NCI-H82 (cell line): ENCODE measurements around the gene TMTC2.

Source experiments
- DNase-seq: peaks from one replicate; lab custom pipeline; 2025; lab: John Stamatoyannopoulos, UW

Gene TMTC2

DNA sequence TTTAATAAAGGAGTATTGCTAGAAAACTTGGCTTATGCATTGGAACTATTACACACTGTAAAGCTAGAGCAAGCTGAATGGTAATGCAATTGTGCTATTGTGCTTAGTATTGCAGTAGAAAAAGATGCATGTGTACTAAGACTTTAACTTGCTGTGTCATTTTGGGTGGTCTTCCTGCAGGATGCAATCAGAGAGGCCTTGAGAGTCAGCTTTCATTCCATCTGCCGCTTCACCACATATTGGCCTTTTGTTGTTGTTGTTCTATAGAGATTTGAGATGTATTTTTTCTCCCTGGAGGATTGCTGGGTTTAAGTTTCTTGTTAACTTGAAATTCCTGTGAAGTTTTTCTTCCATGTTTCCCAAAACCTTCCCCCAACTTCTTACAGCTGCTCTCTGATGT is 449.7 kb downstream of the TMTC2 start:
- no peak for DNase-seq

DNA sequence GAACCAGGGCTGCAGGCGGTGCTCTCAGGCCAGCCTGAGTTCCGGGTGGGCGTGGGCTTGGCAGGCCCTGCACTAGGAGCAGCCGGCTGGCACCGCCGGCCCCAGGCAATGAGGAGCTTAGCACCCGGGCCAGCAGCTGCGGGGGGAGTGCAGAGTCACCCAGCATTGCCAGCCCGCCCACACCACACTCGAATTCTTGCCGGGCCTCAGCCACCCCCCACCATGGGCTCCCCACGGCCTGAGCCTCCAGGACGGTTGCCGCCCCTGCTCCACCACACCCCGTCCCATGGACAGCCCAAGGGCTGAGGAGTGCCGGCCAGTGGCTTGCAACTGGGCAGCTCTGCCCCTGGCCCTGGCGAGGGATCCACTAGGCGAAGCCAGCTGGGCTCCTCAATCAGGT is 453.4 kb downstream of the TMTC2 start:
- DNase-seq: no peak

DNA sequence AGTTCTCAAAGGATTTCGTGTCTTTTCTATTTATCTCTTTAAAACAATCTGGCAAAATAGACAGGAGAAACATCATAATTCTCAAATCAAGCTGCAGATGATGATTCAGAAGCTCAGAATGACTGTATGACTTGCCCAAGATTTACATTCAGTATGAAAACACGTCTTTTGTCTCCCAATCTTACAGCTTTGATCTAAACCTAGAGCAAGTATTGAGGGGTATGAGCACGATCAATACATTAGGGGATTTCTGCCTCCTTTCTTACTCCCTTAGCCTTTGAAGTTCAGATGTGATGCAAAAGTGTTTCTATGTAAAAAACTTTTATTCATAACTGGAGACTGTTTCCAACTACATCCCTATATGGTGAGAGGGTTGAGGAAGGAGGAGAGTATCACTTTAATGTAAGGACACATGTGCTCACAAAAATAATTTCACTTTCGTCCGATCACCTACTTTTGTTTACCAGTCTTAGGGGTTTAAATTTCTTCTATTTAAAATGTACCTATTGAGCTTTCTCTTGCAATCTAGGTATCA is 454.8 kb downstream of the TMTC2 start:
- DNase-seq: no peak

DNA sequence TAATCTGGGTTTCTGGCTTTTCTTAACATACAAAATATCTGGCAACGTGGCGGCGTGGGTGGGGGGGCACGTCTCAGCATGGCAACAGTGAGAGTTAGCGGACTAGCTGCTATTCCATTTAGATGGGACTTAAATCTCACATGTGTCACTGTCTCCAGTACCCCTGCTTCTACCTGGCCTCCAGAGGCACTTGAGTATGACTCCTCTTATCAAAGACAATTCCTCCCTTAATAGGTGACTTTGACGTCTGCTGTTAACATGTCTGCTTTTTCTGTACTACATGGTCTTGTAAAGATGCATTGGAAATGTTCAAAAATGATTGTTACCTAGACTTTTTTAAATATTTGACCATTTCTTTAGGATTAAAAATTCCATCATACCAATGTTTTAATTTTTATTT is 456.2 kb downstream of the TMTC2 start:
- DNase-seq: no peak

DNA sequence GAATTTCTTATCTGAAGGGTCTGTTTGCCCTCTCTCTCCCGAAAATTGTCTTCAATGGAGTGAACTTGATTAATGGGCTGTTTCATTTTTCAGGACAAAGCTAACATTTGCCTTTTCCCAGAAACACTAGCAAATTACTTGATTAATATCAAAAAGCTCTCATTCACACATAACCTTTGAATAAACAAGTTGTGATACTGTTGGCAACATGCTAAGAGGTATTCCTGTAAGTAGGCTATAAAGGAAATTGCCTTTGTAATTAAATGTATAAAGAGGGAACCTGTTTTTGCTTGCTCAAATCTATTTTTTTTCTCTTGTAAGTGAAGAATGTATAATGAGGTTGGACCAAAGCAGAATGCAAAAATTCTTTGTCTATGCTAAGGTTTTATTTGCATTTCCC is 457.2 kb downstream of the TMTC2 start:
- no peak for DNase-seq

DNA sequence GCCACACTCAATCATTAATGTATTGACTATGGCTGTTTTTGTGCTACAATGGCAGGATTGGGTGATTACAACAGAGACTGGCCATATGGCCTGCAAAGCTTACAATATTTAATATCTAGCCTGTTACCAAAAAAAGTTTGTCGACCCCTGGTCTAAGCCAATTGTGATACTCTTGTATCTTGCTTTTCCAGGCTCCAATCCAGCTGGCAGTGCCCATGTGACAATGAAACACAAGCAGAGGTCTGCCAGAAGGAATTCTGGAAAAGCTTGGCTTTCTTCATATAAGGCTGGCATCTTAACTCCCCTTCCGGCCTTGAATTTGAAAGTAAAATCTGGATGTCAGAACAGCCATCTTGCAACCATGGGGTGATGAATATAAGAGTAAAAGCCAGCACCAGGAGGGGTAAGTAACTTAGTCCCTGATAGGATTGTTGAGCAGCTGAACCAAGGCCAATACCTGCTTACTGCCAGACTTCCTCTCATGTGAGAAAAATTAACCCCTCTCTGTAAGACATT is 458.7 kb downstream of the TMTC2 start:
- no peak for DNase-seq

DNA sequence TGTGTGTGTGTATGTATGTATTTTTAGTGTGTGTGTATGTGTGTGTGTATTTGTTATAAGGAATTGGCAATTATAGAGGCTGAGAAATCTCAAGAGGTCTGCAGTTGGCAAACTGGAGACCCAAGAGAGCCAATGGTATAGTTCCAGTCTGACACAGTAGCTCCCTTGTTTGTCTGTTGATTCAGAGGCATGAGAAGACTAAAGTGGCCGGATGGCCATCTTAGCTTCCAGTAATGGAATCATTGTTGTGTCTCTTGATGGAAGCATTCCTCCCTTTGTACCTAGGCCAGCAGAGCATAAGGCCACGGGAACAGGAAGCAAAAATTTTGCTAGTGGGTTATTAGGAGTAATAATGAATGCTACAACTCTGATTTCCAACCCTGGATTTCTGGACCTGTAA is 460.6 kb downstream of the TMTC2 start:
- DNase-seq: no peak

DNA sequence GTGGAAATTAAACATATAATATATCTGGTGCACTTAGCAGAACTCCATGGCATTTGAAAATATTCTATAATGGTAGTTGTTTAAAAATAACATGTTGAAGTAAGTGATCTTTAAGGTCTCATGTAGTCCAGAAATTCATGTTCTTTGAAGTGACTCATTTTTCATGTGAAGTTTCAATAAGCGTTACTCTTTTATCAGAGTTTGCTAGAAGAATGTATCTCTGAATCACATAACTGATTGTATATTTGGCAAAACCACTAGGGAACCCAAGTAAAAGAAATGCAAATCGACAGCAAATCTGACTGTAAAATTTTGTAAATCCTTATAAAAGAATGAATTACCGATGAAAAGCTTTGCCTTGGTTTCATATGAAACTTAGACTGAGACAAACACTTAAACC is 463.3 kb downstream of the TMTC2 start:
- DNase-seq: no peak

DNA sequence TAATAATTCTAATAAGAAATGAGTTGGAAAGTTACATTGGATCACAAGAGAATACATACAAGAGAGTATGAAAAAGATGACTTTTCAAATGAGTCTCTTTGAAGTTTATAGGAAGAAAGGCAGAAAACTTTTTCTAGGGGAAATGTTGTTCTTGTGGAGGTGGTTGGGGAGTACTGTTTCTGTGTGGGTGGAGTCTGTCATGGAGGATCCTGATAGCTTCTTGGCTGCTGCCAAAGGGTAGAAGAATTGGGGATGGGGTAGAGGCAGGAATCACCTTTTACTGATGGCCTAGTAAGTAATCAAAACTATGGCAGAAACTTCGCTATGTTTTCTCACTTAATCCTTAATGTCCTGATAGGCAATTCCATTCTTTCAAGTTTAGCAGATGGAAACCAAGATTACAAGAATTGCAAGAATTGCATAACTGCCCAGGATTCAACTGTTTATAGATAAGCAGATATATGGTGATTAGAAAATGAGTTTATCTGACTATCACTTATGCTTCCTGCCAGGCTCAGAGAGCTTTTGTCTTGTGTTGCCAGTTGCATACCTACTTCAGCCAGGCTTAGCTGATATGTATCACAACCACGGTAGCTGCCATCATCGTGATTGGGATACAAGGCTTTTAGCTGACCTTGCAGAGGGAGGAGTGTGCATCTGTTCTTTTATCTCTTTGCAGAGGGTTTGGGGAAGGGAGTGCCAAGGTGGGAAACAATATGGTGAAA is 463.9 kb downstream of the TMTC2 start:
- DNase-seq: no peak

DNA sequence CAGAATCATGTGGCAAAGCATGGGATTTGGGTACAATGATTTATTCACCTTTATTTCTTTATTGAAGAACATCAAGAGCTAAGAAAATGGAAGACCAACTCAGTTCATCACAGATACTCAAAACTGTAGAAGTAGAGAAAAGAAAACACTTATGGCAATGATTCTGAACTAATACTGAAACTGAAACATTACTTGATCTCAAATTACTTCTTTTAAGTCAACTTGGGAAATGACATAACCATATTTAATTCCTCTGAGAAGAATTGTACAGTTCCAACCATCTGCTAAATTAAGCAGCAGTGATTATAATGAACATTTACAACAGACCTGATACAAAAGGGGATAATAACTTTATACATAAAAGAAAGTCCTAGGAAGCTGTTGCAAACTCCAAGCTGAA is 466.5 kb downstream of the TMTC2 start:
- DNase-seq: no peak

DNA sequence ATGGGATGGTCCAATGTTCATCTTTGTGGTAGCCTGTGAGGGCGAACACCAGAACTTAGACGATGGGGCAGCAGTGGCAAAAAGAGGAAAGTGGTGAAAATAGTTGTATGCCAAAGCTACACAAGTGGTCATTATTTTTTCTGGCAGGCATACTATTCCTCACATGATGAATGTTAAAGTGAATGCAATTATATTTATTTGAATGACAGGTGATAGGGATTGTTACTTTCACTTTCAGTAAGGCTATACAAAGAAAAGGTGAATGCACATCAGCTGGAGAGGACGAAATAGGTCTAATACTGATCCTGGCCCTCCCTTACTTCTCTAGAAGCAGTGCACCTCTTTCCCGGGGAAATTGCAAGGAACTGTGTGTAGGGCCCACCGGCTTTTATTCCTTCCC is 470.1 kb downstream of the TMTC2 start:
- no peak for DNase-seq

DNA sequence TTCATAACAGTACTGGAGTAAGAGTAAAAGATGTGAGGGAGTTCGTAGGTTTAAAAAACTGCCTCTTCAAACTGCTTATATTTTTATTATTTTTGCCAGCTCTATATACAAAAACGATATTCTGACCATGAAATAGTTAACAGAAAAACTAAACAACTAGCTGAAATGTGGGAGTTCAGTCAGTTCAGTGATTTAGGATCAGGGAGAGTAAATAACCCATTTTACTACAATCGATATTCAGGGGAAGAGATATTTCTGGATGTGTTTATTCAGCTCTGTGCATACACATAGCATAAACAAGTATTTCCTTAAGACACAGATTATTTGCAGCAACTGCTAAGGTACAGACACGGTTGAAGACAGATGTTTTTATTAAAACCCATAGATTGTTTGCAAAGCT is 470.9 kb downstream of the TMTC2 start:
- DNase-seq: no peak

DNA sequence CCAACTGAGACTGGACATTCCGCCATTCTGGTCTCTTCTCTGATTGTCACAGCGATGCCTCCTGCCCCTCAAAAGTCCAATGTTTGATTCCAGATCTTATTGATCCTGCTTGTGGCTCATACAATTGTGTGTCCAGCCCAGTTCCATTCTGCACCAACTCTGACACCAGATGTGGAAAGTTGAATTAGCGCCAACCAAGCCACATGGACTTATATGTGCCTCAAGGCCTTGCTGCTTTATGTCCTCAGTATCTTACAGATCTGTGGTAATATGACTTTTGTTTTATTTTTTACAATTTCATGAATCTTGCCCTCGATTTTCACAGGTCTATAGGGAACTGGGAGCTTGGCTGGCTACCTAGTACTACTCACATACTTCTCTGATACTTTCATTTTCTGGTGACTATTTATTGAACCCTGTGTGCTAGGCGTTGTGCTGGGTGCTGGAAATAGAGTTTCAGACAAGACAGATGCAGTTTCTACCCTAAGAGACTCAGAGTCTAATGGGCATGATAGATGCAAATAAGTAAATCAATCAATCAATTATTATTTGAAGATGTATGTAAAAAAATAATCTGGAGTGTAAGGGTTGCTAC is 472.0 kb downstream of the TMTC2 start:
- no peak for DNase-seq

DNA sequence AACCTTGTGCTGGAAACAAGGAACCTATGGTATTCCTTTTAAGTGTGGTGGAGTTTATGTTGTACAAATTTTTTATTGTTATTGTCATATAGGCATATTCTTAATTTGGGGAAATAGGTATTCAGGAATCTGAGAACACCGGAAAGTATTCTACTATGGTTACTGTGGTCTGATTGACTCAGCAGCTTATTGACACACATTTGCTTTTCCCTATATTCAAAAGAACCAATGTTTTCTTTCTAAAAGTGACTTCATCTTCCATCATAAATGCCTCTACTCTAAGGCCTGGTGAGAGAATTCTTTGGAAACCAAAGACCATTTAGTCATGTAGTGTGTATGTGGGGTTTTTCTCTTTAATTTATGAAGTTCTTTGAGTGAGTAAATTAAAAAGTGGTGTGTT is 474.8 kb downstream of the TMTC2 start:
- DNase-seq: no peak

DNA sequence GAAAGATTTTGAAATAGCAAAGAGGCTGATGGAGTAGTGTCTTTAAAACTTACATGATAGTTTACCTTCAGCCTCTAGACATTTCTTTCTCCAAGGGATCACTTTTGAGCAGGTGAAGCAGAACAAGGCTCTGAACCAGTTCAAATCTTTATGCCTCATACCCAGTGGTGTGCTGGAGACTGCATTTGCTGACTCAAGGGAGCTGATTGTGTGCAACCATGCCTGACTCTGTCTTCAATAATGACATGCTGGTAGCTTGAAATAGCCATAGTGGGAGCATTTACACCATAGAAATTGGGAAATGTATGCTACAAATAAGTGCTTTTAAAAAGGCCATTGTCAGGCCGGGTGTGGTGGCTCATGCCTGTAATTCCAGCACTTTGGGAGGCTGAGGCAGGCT is 482.0 kb downstream of the TMTC2 start:
- no peak for DNase-seq

DNA sequence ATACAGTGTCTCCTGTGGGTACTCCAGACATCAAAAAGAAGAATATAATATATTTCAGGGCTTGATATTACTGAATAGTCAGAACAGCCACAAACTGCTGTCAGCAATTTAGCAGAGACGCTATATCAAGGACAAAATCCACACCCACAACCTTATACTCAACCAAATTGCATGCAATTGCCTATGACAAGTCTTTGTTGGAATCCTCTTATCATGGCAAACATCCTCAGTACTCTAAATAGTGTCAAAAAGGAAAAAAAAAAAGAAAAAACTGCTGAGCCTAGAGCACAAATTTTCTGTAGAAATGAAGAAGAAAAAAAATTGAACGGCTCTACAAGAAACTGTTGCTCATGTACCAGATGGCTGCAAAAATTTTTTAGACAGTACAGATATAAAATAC is 485.7 kb downstream of the TMTC2 start:
- no peak for DNase-seq

DNA sequence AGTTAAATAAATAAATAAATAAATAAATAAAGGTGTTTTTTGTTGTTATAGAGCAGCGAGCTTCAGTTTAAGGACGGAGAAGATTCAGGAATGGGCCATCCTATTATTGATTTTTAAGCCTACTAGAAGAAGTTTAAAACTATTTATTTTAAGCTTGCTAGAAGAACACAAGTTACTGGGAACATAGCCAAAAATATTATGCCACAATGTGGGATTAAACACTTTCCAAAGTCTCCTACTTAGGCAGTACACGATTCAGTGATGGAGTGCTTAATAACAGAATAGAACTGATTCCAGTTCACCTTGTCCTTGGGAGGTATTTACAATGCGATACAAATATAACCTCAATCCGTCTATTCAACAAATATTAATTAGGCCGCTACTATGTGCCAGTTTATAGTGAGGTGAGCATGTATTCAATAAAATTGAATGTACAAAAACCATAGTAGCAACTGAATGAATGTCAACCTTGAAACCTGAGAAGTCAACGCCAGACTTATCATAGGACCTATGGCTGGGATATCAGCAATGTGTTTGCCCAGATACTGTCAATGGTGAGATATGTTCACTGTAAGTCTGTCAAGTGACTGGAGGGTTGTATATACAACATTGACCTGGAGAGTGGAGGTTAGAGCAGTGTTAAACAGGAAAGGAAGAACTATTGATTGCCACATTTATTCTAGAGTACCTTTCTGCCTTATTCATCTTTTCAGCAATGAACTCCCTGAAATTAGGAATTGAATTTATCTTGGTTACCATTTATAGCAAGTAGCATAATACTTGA is 486.4 kb downstream of the TMTC2 start:
- DNase-seq: no peak

DNA sequence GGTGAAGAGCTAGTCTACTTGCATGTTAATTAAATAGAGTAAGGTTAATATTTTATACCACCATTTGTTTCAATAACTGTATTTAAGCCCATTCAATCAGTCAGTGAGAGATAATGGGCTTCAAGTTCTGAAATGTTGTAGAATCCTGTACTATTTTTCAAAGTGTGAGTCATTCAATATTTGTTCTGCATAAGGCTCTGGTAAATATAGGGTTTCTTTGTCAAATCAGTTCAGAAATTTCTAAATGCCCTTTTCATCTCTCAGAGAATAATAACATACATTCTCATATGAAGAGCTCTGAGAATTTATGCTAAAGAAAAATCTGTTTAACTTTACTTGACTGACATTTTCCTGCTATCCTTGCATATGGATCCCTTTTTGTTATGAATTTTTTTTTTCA is 493.3 kb downstream of the TMTC2 start:
- no peak for DNase-seq

DNA sequence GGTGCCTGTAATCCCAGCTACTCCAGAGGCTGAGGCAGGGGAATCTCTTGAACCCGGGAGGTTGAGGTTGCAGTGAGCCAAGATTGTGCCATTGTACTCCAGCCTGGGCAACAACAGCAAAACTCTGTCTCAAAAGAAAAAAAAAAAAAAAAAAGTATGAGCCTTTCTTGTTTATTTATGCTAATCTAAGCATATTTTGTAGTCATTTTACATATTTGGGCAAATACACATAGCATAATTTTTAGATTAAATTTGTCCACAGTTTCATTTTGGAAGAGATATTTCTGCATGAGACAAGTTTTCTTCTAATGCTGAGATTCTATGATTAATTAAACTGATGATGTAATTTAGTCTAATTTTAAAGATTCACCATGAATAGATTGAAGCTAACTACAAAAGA is 494.4 kb downstream of the TMTC2 start:
- DNase-seq: no peak

DNA sequence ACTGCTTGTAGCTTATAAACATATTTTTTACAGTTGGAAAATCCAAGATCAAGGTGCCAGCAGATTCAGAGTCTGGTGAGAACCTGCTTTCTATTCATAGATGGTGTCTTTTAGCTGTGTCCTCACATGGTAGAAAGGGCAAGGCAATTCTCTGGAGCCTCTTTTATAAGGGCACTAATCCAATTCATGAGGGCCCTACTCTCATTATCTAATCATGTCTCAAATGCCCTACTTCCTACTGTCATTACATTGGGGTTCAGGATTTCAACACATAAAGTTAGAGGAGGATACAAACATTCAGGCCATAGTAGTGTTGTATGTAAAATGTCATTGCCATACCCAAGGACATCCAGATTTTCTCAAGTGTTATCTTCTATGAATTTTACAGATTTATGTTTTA is 496.4 kb downstream of the TMTC2 start:
- DNase-seq: peak; percentile 9
